GM04503 (cell line): ENCODE results near the gene TRDMT1.

Source experiments
- DNase-seq: peaks from one replicate; pipeline ENCODE4 v3.0.0-alpha.2; 2012; ENCODE audit warnings: low read depth

Gene TRDMT1

DNA sequence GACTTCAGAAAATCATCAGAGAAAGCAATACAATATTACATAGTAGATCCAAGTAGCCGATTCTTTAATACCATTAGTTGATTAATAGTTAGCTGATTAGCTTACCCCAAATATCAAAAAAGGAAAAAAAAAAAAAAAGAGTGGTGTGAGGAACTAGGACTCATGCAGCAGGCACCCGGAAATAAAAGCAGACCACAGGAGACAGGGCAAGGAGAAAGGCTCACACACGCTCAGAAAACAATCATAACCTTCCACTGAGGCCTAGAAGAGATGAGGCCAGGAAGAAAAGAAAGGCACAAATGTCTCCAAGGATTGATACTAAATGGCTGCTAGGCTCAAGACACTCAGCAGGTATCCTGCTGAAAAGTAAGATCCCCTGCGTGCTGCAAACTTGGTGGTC, 25.9 kb downstream of the TRDMT1 start:
- no peak for DNase-seq

- no peak for DNase-seq
Measured at GRCh38 chr10:17174626-17175025, 26.8 kb downstream of the TRDMT1 start.

DNA sequence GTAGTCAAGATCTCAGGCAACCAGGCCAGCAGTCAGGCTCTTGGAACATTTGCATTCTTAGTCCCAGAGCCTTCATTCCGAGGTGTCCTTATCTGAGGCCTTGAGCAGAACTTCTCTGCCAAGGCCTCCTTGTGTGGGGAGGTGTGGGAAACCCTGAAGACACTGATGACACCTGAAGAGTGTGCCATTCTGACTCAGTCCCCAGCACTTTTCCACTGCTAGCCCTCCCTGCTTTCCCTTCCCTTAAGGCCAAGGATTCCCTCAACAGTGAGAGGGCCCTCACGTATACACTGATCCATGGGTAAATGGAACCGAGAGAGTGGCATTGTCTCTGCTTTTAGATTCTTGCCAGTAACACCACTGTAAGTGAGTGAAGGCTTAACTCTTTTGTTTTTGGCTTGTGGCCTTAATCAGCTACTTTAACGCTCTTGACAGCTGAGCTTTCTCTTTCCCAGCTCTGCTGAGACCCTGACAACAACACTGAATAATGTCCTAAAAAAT, 30.3 kb downstream of the TRDMT1 start:
- DNase-seq = no peak

DNA sequence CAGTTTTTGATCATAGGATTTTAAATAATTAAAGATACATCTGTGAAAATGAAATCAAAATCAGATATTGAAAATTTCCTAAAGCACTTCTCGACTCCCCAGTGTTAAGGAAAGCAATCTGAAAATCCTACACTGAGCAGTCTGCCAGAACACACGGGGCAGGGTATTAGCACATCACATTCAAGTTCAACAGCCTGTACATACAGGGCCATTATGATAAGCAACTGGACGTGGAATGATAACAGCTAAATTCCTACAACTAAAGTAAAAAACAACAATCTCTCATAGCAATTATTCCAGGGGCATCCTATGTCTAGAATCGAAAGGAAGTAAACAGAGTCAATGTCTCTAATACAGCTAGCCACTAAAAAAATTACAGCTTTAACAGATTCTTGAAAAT, 31.7 kb downstream of the TRDMT1 start:
- DNase-seq = no peak

DNA sequence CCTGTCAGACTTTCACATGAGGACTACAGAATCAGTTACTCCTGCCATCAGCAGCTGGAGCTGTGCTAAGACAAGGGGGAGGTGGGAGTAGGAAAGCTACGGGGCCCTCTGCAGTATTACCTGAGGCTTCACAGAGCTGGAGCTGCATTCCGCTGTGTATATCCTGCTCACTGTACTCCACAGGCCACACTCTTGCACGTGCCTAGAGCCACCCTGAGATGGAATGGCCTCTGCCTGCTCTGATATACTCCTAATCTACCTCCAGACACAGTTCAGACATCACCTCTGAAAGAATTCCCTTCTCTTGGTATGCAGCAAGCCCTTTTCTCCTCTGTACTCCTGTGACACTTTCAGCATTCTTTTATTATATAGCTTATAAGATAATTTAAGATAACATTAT, 34.8 kb downstream of the TRDMT1 start:
- DNase-seq = no peak

- DNase-seq = no peak
Measured at GRCh38 chr10:17162828-17163227, 38.6 kb downstream of the TRDMT1 start.

- DNase-seq = no peak
Measured at GRCh38 chr10:17161775-17162174, 39.7 kb downstream of the TRDMT1 start.

GRCh38 chr10:17157024-17157423, 44.4 kb downstream of the TRDMT1 start:
- no peak for DNase-seq

GRCh38 chr10:17155826-17156225, 45.6 kb downstream of the TRDMT1 start:
- DNase-seq = no peak

- DNase-seq = no peak
Measured at GRCh38 chr10:17154116-17154515, 47.4 kb downstream of the TRDMT1 start.

DNA sequence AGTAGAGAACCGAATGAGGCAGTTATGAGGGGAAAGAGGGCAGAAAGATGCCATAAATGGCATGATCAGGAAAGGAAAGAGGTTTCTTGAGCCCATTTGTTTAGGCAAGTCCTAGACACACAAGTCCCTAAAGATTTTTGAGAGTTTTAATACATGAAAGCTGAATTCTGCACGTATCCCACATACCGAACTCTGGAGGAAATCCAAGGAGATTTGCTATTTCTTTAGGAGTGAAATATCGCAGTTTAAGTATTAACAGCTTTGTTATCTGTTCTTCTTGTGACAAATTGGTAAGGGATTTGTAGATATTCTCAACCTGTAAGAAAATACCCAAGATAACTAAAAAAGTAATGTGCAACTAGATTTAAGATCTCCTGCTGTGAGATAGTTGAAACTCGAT, 48.2 kb downstream of the TRDMT1 start:
- DNase-seq = no peak

- DNase-seq = no peak
Measured at GRCh38 chr10:17151716-17152115, 49.8 kb downstream of the TRDMT1 start.

DNA sequence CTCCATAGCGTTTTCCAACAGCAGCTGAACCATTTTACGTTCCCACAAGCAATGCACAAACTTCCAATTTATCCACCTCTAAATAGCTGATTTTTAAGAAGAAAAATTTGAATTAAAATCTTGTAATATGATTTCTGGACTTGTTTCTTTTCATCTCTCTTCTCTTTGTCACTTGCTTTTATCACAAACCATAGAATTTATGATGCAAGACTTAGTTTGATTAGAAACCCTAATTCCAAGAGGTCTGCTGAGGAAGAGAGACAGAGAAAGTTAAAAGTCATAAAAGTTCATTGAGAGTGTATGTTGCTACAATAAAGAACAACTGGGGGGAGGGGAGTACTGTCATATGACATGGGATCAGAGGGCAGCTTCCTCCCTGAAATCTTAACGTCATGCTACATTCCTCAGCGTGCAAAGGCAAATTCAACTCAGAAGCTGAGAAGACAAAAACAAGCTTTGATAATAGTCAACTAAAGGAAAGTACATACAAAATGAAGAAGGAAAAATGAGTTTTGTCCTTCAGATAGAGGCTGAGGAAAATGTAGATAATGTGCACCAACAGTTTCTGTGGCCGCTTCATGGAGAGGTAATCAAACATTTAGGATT, 53.5 kb downstream of the TRDMT1 start:
- DNase-seq = no peak

DNA sequence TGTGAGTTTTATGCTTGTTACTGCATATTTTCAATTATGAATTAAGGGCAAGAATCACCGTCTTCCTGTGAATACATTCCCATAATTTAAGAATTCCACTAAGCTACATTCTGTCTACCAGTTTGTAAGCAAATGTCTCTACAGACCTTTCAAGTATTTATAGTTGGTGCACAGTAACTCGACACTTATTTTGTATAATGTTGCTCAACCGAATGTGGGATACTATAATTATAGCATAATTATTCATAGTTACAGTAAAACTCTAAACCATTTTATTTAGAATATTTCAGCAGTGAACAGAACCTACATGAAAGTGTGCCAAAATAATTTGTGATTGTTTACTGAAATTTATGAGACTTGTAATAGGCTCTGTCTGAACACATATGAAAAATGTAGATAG, 54.6 kb downstream of the TRDMT1 start:
- no peak for DNase-seq

- no peak for DNase-seq
Measured at GRCh38 chr10:17145239-17145638, 56.2 kb downstream of the TRDMT1 start.

DNA sequence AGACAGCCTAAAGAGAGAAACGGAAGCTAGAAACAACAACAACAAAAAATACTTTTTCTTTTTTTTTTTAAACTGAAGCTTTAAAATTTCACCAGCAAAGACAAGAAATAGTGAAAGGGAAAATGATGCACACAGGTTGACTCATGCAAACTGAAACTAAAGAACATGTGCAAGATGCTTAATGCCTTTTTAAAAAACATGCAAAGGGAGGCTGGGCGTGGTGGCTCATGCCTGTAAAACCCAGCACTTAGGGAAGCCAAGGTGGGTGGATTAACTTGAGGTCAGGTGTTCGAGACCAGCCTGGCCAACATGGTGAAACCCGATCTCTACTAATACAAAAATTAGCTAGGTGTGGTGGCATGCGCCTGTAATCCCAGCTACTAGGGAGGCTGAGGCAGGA, 56.7 kb downstream of the TRDMT1 start:
- DNase-seq = no peak

- DNase-seq = no peak
Measured at GRCh38 chr10:17144032-17144431, 57.4 kb downstream of the TRDMT1 start.

GRCh38 chr10:17143055-17143690, 58.3 kb downstream of the TRDMT1 start:
- no peak for DNase-seq

DNA sequence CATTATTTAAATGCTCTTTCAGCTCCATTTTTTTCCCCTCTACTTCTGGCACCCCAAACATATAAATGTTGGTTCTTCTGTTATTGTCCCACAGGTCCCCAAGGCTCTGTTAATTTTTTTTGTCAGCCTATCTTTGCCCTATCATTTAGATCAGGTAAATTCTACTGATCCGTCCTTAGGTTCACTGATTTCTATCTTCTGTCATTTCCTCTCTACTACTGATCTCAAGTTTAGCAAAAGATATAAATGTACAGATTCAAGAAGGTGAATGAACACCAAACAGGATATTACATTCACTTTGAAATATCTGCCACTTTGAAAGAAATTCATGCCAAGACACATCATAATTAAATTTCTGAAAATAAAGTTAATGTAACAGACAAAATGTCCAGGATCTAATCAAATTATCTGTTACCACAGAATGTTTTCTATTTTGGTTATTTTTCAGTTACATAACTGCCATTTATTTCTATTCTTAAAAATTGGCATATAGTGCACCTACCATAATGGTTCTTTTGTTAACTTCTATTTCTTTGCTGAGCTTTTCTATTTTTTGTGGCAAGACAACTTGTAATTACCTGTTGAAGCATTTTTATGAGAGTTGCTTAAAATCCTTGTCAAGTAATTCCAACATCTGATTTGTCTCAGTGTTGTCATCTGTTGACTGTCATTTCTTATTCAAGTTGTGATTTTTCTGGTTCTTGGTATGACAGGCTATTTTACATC, 59.8 kb downstream of the TRDMT1 start:
- DNase-seq = no peak

GRCh38 chr10:17140386-17140761, 61.1 kb downstream of the TRDMT1 start:
- no peak for DNase-seq

DNA sequence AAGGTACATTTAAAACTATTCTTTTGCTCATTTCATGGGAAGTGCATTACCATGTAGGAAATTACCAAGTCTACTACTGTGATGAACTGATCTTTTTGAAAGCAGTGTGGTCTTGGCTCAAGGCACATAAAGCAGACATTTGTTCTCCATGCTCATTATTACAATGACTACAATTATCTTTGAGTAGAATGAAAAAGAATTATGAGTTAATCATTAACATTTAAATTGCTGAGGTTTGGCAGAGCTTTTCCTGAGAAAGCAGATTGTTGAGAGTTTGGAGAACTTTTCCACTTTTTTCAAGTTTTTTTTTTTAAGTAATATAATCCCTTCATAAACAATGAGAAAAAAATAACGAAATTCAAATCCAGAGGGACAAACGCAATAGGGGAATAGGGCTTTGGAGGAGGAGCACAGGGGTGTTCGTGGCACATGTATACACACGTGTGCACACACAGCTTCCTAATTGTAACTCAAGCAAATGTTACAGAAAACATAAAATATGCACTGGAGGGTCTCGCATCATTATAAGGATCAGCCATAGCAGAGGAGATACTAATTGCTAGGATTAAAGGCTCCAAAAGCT, 62.9 kb downstream of the TRDMT1 start:
- no peak for DNase-seq

DNA sequence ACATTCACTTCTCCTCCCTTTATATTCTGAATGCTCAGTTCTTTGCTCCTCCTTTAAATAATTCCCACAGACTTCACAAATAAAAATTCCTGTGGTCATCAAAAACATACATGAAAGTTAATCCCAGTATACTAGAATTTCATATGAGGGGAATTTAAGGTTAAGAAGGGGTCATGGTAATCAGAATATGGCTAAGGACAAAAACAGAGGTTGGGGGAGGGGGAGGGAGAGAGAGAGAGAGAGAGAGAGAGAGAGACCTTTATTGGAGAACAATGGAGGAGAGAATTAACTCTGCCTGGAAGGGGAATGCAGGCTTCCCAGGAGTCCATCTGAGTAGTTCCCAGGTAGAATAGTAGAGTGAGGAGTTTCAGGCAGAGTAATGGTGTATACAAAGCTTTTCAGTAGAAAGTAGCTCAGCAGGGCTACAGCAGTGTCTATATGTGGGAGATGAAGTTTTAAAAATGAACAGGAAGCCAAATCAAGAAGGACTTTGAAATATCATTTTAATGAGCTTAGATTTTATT, 66.7 kb downstream of the TRDMT1 start:
- no peak for DNase-seq

DNA sequence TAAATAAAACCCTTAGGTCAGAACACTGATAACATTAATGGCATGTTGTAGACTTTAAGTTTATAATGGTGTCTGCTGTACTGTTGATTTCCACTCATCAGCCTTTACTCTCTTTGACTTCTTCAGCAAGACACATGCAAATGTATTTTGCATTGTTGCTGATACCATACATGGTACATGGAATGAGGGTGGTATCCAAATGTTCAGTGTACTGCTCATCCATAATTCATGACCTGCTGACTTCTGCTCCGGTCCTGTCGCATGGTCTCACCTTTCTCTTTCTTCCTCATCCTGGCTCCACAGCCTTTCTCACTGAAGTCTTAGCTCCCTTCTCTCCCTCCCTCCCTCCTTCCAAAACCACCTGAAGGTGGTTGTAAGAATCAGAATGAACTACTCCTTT, 67.2 kb downstream of the TRDMT1 start:
- no peak for DNase-seq
